ENCODE measurements around the gene KIF1A.

The KIF1A gene

GRCh38 chr2:240778426-240778825 lies 41.6 kb downstream of the KIF1A start:
- FAIRE-seq (no peak), DNase-seq (ENCODE audit: insufficient read length) (no peak)
- TF ChIP-seq TAF1 (IDR thresholded peaks at IDR 0.05; ENCODE audit: borderline replicate concordance, low read depth, low read length) (no peak), POLR2A (IDR thresholded peaks at IDR 0.05; ENCODE audit: low read depth, low read length) (no peak), POLR2AphosphoS5 (IDR thresholded peaks at IDR 0.05; ENCODE audit: low read depth, low read length) (no peak)

GRCh38 chr2:240777456-240778212 lies 42.4 kb downstream of the KIF1A start:
- FAIRE-seq (no peak), DNase-seq (ENCODE audit: insufficient read length) (no peak)
- TF ChIP-seq POLR2AphosphoS5 (IDR thresholded peaks at IDR 0.05; ENCODE audit: low read depth, low read length) (no peak), POLR2A (IDR thresholded peaks at IDR 0.05; ENCODE audit: low read depth, low read length) (no peak), TAF1 (IDR thresholded peaks at IDR 0.05; ENCODE audit: borderline replicate concordance, low read depth, low read length) (no peak)

- TF ChIP-seq POLR2AphosphoS5 (IDR thresholded peaks at IDR 0.05; ENCODE audit: low read depth, low read length), result no peak
- TF ChIP-seq TAF1 (IDR thresholded peaks at IDR 0.05; ENCODE audit: borderline replicate concordance, low read depth, low read length), result no peak
- TF ChIP-seq POLR2A (IDR thresholded peaks at IDR 0.05; ENCODE audit: low read depth, low read length), result no peak
- FAIRE-seq (no peak), DNase-seq (ENCODE audit: insufficient read length) (no peak)
Observed at GRCh38 chr2:240775905-240776304, 44.1 kb downstream of the KIF1A start.

GRCh38 chr2:240774856-240775255 lies 45.2 kb downstream of the KIF1A start:
- no peak for DNase-seq (ENCODE audit: insufficient read length)
- no peak for FAIRE-seq
- TF ChIP-seq TAF1 (IDR thresholded peaks at IDR 0.05; ENCODE audit: borderline replicate concordance, low read depth, low read length) (no peak), POLR2A (IDR thresholded peaks at IDR 0.05; ENCODE audit: low read depth, low read length) (no peak), POLR2AphosphoS5 (IDR thresholded peaks at IDR 0.05; ENCODE audit: low read depth, low read length) (no peak)

- FAIRE-seq (no peak), DNase-seq (ENCODE audit: insufficient read length) (no peak)
- TF ChIP-seq POLR2A (IDR thresholded peaks at IDR 0.05; ENCODE audit: low read depth, low read length) (no peak), TAF1 (IDR thresholded peaks at IDR 0.05; ENCODE audit: borderline replicate concordance, low read depth, low read length) (no peak), POLR2AphosphoS5 (IDR thresholded peaks at IDR 0.05; ENCODE audit: low read depth, low read length) (no peak)
Observed at GRCh38 chr2:240769096-240769495, 50.9 kb downstream of the KIF1A start.

GRCh38 chr2:240768216-240768615 lies 51.8 kb downstream of the KIF1A start:
- TF ChIP-seq TAF1 (IDR thresholded peaks at IDR 0.05; ENCODE audit: borderline replicate concordance, low read depth, low read length) (no peak), POLR2A (IDR thresholded peaks at IDR 0.05; ENCODE audit: low read depth, low read length) (no peak), POLR2AphosphoS5 (IDR thresholded peaks at IDR 0.05; ENCODE audit: low read depth, low read length) (no peak)
- DNase-seq (ENCODE audit: insufficient read length) (no peak), FAIRE-seq (no peak)

GRCh38 chr2:240767341-240767740 lies 52.7 kb downstream of the KIF1A start:
- DNase-seq (ENCODE audit: insufficient read length), result no peak
- FAIRE-seq, result no peak
- no peak for TF ChIP-seq POLR2AphosphoS5 (IDR thresholded peaks at IDR 0.05; ENCODE audit: low read depth, low read length)
- no peak for TF ChIP-seq TAF1 (IDR thresholded peaks at IDR 0.05; ENCODE audit: borderline replicate concordance, low read depth, low read length)
- TF ChIP-seq POLR2A (IDR thresholded peaks at IDR 0.05; ENCODE audit: low read depth, low read length), result no peak

GRCh38 chr2:240766072-240766471 lies 53.9 kb downstream of the KIF1A start:
- no peak for TF ChIP-seq POLR2A (IDR thresholded peaks at IDR 0.05; ENCODE audit: low read depth, low read length)
- FAIRE-seq (no peak), DNase-seq (ENCODE audit: insufficient read length) (no peak)

- DNase-seq (ENCODE audit: insufficient read length), result no peak
- TF ChIP-seq POLR2A (IDR thresholded peaks at IDR 0.05; ENCODE audit: low read depth, low read length), result no peak
- no peak for FAIRE-seq
Observed at GRCh38 chr2:240765007-240765406, 55.0 kb downstream of the KIF1A start.

GRCh38 chr2:240764605-240765004 lies 55.4 kb downstream of the KIF1A start:
- DNase-seq (ENCODE audit: insufficient read length), result no peak
- FAIRE-seq, result no peak
- no peak for TF ChIP-seq POLR2AphosphoS5 (IDR thresholded peaks at IDR 0.05; ENCODE audit: low read depth, low read length)
- no peak for TF ChIP-seq TAF1 (IDR thresholded peaks at IDR 0.05; ENCODE audit: borderline replicate concordance, low read depth, low read length)
- no peak for TF ChIP-seq POLR2A (IDR thresholded peaks at IDR 0.05; ENCODE audit: low read depth, low read length)

GRCh38 chr2:240762971-240763370 lies 57.0 kb downstream of the KIF1A start:
- DNase-seq (ENCODE audit: insufficient read length) (no peak), FAIRE-seq (no peak)
- TF ChIP-seq POLR2AphosphoS5 (IDR thresholded peaks at IDR 0.05; ENCODE audit: low read depth, low read length) (no peak), POLR2A (IDR thresholded peaks at IDR 0.05; ENCODE audit: low read depth, low read length) (no peak), TAF1 (IDR thresholded peaks at IDR 0.05; ENCODE audit: borderline replicate concordance, low read depth, low read length) (no peak)

GRCh38 chr2:240762249-240762648 lies 57.8 kb downstream of the KIF1A start:
- TF ChIP-seq POLR2A (IDR thresholded peaks at IDR 0.05; ENCODE audit: low read depth, low read length) (no peak), TAF1 (IDR thresholded peaks at IDR 0.05; ENCODE audit: borderline replicate concordance, low read depth, low read length) (no peak), POLR2AphosphoS5 (IDR thresholded peaks at IDR 0.05; ENCODE audit: low read depth, low read length) (no peak)
- DNase-seq (ENCODE audit: insufficient read length) (no peak), FAIRE-seq (no peak)
